GM23248 (cell line): Measurements from ENCODE around the gene MX2.

ENCODE experiments used
- EZH2 ChIP-seq: fragments of 200-600 bp; sonication (generic); IDR thresholded peaks from 2 replicates; pipeline ENCODE4 v1.6.1; 2018; ENCODE audit warnings: antibody characterized with exemption, mild to moderate bottlenecking; ENCODE audit not compliant: insufficient read depth, poor library complexity, severe bottlenecking
- EZH2phosphoT487 ChIP-seq: fragments of 200-600 bp; sonication (generic); IDR thresholded peaks from 2 replicates; pipeline ENCODE4 v1.6.1; 2018; ENCODE audit warnings: antibody characterized with exemption, moderate library complexity, mild to moderate bottlenecking, low read depth; ENCODE audit not compliant: insufficient read depth

DNA sequence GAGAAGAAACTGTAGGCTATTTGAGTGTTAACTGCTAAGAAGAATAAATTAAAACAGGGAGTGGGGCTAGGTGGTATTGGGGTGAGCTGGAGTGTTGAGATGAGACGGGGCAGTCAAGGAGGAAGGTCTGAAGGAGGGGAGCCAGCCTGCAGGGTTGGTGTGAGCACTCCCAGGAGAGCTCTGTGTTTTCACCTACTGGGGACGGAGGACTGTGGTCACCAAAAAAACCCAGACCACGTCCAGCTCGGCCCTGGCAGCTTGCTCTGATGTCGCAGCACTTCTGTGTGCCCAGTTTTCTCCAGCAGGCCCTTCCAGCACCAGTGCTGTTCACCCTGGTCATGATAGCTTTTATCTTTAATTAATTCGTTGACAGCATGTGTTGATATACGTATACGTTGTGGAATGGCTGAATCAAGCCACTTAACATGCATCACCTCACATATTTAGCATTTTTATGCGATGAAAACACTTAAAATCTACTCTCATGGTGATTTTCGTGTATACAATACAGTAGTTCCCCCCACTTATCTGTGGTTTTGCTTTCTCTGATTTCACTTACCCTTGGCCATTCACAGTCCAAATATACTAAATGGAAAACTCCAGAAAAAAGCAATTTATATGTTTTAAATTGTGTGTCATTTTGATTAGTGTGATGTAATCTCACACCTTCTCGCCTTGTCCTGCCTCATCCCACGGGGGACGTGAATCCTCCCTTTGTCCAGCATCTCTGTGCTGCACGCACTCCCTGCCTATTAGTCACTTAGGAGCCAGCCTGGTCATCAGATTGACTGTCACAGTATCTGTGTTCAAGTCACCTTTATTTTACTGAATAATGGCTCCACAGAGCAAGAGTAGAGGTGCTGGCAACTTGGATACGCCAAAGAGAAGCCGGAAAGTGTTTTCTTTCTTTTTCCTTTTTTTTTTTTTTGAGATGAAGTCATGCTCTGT, 32.9 kb upstream of the MX2 start:
- TF ChIP-seq EZH2phosphoT487 (no peak), EZH2 (no peak)
